Measurements from ENCODE around the gene GLB1L2.

DNA sequence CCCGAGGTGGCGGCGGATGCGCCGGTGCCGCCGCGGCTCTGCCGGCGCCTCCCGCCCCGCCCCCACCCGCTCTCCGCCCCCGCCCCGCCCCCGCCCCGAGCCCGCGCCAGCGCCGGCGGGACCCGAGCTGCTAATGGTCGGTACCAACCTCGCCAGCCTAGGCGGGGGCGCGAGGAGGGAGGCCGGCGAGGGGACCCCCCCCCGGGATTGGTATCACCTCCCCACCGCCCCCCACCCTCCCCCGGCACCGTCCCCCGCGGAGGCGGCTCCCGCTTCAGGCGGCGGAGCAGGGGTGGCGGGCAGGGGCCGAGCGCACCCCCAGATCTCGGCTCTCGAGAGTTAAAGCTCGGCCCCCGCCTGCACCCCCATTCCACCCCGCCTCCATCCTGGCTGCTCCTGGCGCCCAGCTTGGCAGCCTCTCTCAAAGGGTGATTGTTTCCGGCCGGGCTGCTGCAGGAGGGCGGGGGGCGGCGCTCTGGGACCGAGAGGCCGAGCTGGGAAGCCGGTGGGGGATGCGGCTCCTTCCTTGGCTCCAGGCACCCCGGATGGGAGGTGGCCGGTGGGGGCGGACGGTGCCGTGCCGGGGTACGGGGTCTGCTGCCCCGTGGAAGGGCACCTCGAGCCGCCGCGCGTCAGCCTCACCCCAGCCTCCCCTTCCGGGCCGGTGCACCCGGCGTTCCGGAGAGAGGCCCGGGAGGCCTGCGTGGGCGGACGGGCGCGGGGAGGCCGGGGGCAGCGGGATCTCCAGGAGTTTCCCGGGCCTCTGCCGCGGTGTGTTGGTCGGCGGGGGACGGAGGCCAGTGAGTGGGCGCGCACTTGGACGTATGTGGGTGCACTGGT lies 80.6 kb downstream of the GLB1L2 start, which contains the start of gene B3GAT1:
- no peak for TF ChIP-seq POLR2AphosphoS5 (IDR thresholded peaks at IDR 0.05)
- TF ChIP-seq, protein P1, sequence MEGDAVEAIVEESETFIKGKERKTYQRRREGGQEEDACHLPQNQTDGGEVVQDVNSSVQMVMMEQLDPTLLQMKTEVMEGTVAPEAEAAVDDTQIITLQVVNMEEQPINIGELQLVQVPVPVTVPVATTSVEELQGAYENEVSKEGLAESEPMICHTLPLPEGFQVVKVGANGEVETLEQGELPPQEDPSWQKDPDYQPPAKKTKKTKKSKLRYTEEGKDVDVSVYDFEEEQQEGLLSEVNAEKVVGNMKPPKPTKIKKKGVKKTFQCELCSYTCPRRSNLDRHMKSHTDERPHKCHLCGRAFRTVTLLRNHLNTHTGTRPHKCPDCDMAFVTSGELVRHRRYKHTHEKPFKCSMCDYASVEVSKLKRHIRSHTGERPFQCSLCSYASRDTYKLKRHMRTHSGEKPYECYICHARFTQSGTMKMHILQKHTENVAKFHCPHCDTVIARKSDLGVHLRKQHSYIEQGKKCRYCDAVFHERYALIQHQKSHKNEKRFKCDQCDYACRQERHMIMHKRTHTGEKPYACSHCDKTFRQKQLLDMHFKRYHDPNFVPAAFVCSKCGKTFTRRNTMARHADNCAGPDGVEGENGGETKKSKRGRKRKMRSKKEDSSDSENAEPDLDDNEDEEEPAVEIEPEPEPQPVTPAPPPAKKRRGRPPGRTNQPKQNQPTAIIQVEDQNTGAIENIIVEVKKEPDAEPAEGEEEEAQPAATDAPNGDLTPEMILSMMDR (IDR thresholded peaks at IDR 0.05), result no peak

Measured in sigmoid colon (tissue), 4 donors.